Parathyroid adenoma (tissue), 2 donors: ENCODE measurements around the gene ATF7IP.

Experiments
- H2AFZ ChIP-seq: fragments of 300-600 bp; sonication (generic); one replicate; pipeline ENCODE4 v1.7.0; 2017; ENCODE audit warnings: antibody characterized with exemption, mild to moderate bottlenecking
- H3K27ac ChIP-seq: fragments of 300-600 bp; sonication (generic); one replicate; pipeline ENCODE4 v1.7.0; 2017
- H3K27me3 ChIP-seq: fragments of 300-600 bp; sonication (generic); one replicate; pipeline ENCODE4 v1.7.0; 2017; ENCODE audit warnings: low read length; ENCODE audit not compliant: control insufficient read depth, insufficient read depth
- H3K36me3 ChIP-seq: fragments of 300-600 bp; sonication (generic); one replicate; pipeline ENCODE4 v1.7.0; 2017; ENCODE audit warnings: low read length; ENCODE audit not compliant: control insufficient read depth, insufficient read depth
- H3K4me1 ChIP-seq: fragments of 300-600 bp; sonication (generic); one replicate; pipeline ENCODE4 v1.7.0; 2017; ENCODE audit warnings: control low read depth
- H3K4me2 ChIP-seq: fragments of 300-600 bp; sonication (generic); one replicate; pipeline ENCODE4 v1.7.0; 2017; ENCODE audit warnings: low read length
- H3K4me3 ChIP-seq: fragments of 300-600 bp; sonication (generic); one replicate; pipeline ENCODE4 v1.7.0; 2017; ENCODE audit warnings: low read depth, low read length
- H3K79me2 ChIP-seq: fragments of 300-600 bp; sonication (generic); one replicate; pipeline ENCODE4 v1.7.0; 2017; ENCODE audit warnings: control low read depth
- H3K9ac ChIP-seq: fragments of 300-600 bp; sonication (generic); one replicate; pipeline ENCODE4 v1.7.0; 2017; ENCODE audit warnings: mild to moderate bottlenecking
- H3K9me3 ChIP-seq: fragments of 300-600 bp; sonication (generic); one replicate; pipeline ENCODE4 v1.7.0; 2017; ENCODE audit warnings: low read length; ENCODE audit not compliant: control insufficient read depth
- CTCF ChIP-seq: fragments of 300-600 bp; sonication (generic); IDR thresholded peaks from one replicate; pipeline ENCODE4 v1.7.0; 2017; ENCODE audit warnings: antibody characterized with exemption, mild to moderate bottlenecking
- donor health status: primary hyperparathyroidism.

The ATF7IP gene

GRCh38 chr12:14390870-14391530 lies 25.5 kb downstream of the ATF7IP start:
- Histone ChIP-seq H2AFZ (no peak overlapping the region), H3K9me3 (peaks cover 4% of the 10 kb centered on the region), H3K36me3 (no peaks in the 10 kb centered on the region), H3K79me2 (peaks cover 48% of the 10 kb centered on the region), H3K9ac (no peak overlapping the region), H3K27me3 (no peaks in the 10 kb centered on the region), H3K4me3 (no peak overlapping the region), H3K4me2 (peak overlapping the region; percentile 16), H3K27ac (peak overlapping the region; percentile 50), H3K4me1 (peaks cover 4% of the 10 kb centered on the region)
- TF ChIP-seq CTCF: no peak

GRCh38 chr12:14393751-14394150 lies 28.3 kb downstream of the ATF7IP start:
- no peak for TF ChIP-seq CTCF
- Histone ChIP-seq H3K4me2 (no peak overlapping the region), H3K27me3 (no peaks in the 10 kb centered on the region), H3K4me1 (peaks cover 4% of the 10 kb centered on the region), H3K9me3 (no peaks in the 10 kb centered on the region), H3K4me3 (peak overlapping the region; percentile 13), H2AFZ (no peak overlapping the region), H3K9ac (no peak overlapping the region), H3K27ac (peak overlapping the region; percentile 45), H3K79me2 (peaks cover 28% of the 10 kb centered on the region), H3K36me3 (no peaks in the 10 kb centered on the region)

- H3K4me1 ChIP-seq: peaks cover 4% of the 10 kb centered on the region
- H3K27me3 ChIP-seq: no peaks in the 10 kb centered on the region
- peak overlapping the region; percentile 45 for H3K27ac ChIP-seq
- peaks cover under 1% of the 10 kb centered on the region for H3K9me3 ChIP-seq
- no peak overlapping the region for H2AFZ ChIP-seq
- H3K79me2 ChIP-seq: peaks cover 32% of the 10 kb centered on the region
- peak overlapping the region; percentile 55 for H3K4me2 ChIP-seq
- H3K36me3 ChIP-seq: no peaks in the 10 kb centered on the region
- H3K9ac ChIP-seq: no peak overlapping the region
- peak overlapping the region; percentile 29 for H3K4me3 ChIP-seq
- TF ChIP-seq CTCF: no peak
Measured at GRCh38 chr12:14394317-14395073, 29.0 kb downstream of the ATF7IP start.

- H3K79me2 ChIP-seq: peaks cover 34% of the 10 kb centered on the region
- H3K4me3 ChIP-seq: peak overlapping the region; percentile 29
- peaks cover 4% of the 10 kb centered on the region for H3K4me1 ChIP-seq
- peak overlapping the region; percentile 55 for H3K4me2 ChIP-seq
- H3K9ac ChIP-seq: no peak overlapping the region
- no peaks in the 10 kb centered on the region for H3K36me3 ChIP-seq
- H3K27ac ChIP-seq: peak overlapping the region; percentile 45
- H3K9me3 ChIP-seq: peaks cover 5% of the 10 kb centered on the region
- H3K27me3 ChIP-seq: no peaks in the 10 kb centered on the region
- no peak for TF ChIP-seq CTCF
- no peak overlapping the region for H2AFZ ChIP-seq
Measured at GRCh38 chr12:14395074-14395778, 29.7 kb downstream of the ATF7IP start.
